ENCODE data around the gene TMA16.

DNA sequence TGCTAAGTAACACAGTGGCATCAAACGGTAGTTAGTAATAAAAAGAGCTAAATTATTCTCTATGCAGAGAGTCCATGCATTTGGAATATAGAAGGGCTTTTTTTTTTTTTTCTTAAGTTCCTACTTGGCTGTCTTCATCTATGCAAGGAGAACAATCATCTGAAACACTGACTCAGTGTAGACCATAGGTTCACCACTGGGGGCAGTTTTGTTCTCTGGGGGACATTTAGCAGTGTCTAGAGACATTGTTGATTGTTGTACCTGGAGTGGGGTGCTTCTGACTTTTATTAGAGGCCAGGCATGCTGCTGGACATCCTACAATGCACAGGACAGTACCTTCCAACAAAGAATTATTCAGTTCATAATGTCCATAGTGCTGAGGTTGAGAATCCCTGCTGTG is 41.2 kb downstream of the TMA16 start:
- no peak for TF ChIP-seq PAX5 (IDR thresholded peaks at IDR 0.05; ENCODE audit: insufficient read depth, low read length, severe bottlenecking)
- TF ChIP-seq POLR2A (IDR thresholded peaks at IDR 0.05; ENCODE audit: low read depth, low read length), result no peak
- TF ChIP-seq SPI1 (IDR thresholded peaks at IDR 0.05; ENCODE audit: low read depth, low read length), result no peak
- TF ChIP-seq POLR2AphosphoS5 (IDR thresholded peaks at IDR 0.05; ENCODE audit: low read depth, low read length), result no peak
- TF ChIP-seq TAF1 (IDR thresholded peaks at IDR 0.05; ENCODE audit: low read depth, low read length), result no peak
- no peak for TF ChIP-seq POU2F2 (IDR thresholded peaks at IDR 0.05; ENCODE audit: low read depth, low read length)

All from GM12891 (cell line).